Thyroid gland (tissue), 4 donors: ENCODE data around the gene ANKRD11.

Experiments
- POLR2A ChIP-seq, 2 donors: fragments of 450-650 bp; IDR thresholded peaks; one replicate each; pipeline ENCODE4 v1.6.1; 2017; ENCODE audit warnings: antibody characterized with exemption in 2 of 2, mild to moderate bottlenecking in 2 of 2, moderate library complexity in 1 of 2
- TF ChIP-seq, protein P1 (sequence below), 6 experiments: fragments of 200-600 bp in 3 of 6; fragments of 450-650 bp in 3 of 6; sonication (generic) in 3 of 6; IDR thresholded peaks; one replicate each; pipeline ENCODE4 v1.5.1; 2016 to 2019; ENCODE audit warnings: antibody characterized with exemption in 6 of 6, mild to moderate bottlenecking in 2 of 6, inconsistent platforms in 1 of 6, moderate library complexity in 1 of 6

DNA sequence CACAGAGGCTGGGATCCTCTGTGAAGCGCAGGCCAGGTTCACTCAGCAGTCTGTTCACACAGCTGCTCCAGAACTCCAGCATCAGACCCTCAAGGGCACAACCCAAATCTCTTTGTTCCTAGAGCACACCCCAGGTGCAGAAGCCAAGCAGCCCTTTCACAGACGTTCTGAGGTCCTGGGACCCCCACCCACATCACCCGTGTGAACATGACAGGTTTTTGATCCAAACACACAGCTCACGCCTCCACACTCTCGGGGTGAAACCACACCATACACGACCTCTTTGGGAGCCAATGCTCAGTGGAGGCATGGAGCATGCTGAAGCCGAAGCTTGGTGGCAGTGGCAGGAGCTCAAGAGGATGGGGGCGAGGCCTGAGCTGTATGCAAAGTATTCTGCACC is 175.5 kb downstream of the ANKRD11 start:
- TF ChIP-seq, protein P1, sequence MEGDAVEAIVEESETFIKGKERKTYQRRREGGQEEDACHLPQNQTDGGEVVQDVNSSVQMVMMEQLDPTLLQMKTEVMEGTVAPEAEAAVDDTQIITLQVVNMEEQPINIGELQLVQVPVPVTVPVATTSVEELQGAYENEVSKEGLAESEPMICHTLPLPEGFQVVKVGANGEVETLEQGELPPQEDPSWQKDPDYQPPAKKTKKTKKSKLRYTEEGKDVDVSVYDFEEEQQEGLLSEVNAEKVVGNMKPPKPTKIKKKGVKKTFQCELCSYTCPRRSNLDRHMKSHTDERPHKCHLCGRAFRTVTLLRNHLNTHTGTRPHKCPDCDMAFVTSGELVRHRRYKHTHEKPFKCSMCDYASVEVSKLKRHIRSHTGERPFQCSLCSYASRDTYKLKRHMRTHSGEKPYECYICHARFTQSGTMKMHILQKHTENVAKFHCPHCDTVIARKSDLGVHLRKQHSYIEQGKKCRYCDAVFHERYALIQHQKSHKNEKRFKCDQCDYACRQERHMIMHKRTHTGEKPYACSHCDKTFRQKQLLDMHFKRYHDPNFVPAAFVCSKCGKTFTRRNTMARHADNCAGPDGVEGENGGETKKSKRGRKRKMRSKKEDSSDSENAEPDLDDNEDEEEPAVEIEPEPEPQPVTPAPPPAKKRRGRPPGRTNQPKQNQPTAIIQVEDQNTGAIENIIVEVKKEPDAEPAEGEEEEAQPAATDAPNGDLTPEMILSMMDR (IDR thresholded peaks at IDR 0.05) = no peak
- no peak for TF ChIP-seq POLR2A (IDR thresholded peaks at IDR 0.05)
